Osteocyte (in vitro differentiated cells): ENCODE results near the gene VPS37C. TPM values are rescaled to one million over a fixed set of nuclear protein-coding genes. Genes with fewer than 3 reads are reported as not detected.

Experiments used
- DNase-seq: peaks from one replicate; pipeline ENCODE4 v3.0.0; 2021; ENCODE audit warnings: mixed read lengths; ENCODE audit not compliant: unreplicated experiment; ENCODE audit errors: extremely low spot score
- H3K27ac Mint-ChIP-seq: one replicate; pipeline ENCODE4 v1.8.0; 2021; ENCODE audit warnings: mild to moderate bottlenecking, mixed read lengths; ENCODE audit not compliant: unreplicated experiment
- H3K27me3 Mint-ChIP-seq: one replicate; pipeline ENCODE4 v1.8.0; 2021; ENCODE audit warnings: mixed read lengths; ENCODE audit not compliant: unreplicated experiment
- H3K36me3 Mint-ChIP-seq: one replicate; pipeline ENCODE4 v1.8.0; 2021; ENCODE audit warnings: mixed read lengths; ENCODE audit not compliant: unreplicated experiment
- H3K4me1 Mint-ChIP-seq: one replicate; pipeline ENCODE4 v1.8.0; 2021; ENCODE audit warnings: mixed read lengths; ENCODE audit not compliant: unreplicated experiment
- H3K4me3 Mint-ChIP-seq: one replicate; pipeline ENCODE4 v1.8.0; 2021; ENCODE audit warnings: mild to moderate bottlenecking, moderate library complexity, mixed read lengths; ENCODE audit not compliant: unreplicated experiment
- H3K9me3 Mint-ChIP-seq: one replicate; pipeline ENCODE4 v1.8.0; 2021; ENCODE audit warnings: mixed read lengths; ENCODE audit not compliant: unreplicated experiment
- total RNA-seq: library from RNA; stranded (reverse); gene quantifications from 2 replicates; pipeline ENCODE4 v1.2.1, GENCODE V29; 2021
- TF ChIP-seq, protein P1 (sequence below): fragments of 200-600 bp; sonication (generic); IDR thresholded peaks from 2 replicates; pipeline ENCODE4 v1.5.0; 2021; ENCODE audit warnings: antibody characterized with exemption, mild to moderate bottlenecking, moderate library complexity

VPS37C gene
- total RNA-seq, 1 donor from 2014 or later, result 21.2 TPM

DNA sequence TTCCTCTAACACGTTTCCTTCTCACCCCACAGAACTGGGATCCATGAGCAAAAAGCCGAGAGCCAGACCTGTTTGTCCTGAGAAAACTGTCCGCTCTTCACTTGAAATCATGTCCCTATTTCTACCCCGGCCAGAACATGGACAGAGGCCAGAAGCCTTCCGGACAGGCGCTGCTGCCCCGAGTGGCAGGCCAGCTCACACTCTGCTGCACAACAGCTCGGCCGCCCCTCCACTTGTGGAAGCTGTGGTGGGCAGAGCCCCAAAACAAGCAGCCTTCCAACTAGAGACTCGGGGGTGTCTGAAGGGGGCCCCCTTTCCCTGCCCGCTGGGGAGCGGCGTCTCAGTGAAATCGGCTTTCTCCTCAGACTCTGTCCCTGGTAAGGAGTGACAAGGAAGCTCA lies 35.0 kb downstream of the VPS37C start:
- no peak for DNase-seq
- Mint-ChIP-seq H3K4me3 (no peak overlapping the region), H3K4me1 (peaks cover 8% of the 10 kb centered on the region), H3K27ac (no peak overlapping the region), H3K27me3 (no peaks in the 10 kb centered on the region), H3K36me3 (no peaks in the 10 kb centered on the region), H3K9me3 (no peaks in the 10 kb centered on the region)
- TF ChIP-seq, protein P1, sequence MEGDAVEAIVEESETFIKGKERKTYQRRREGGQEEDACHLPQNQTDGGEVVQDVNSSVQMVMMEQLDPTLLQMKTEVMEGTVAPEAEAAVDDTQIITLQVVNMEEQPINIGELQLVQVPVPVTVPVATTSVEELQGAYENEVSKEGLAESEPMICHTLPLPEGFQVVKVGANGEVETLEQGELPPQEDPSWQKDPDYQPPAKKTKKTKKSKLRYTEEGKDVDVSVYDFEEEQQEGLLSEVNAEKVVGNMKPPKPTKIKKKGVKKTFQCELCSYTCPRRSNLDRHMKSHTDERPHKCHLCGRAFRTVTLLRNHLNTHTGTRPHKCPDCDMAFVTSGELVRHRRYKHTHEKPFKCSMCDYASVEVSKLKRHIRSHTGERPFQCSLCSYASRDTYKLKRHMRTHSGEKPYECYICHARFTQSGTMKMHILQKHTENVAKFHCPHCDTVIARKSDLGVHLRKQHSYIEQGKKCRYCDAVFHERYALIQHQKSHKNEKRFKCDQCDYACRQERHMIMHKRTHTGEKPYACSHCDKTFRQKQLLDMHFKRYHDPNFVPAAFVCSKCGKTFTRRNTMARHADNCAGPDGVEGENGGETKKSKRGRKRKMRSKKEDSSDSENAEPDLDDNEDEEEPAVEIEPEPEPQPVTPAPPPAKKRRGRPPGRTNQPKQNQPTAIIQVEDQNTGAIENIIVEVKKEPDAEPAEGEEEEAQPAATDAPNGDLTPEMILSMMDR, result no peak

- Mint-ChIP-seq H3K36me3 (no peaks in the 10 kb centered on the region), H3K4me3 (no peak overlapping the region)
- DNase-seq, result no peak
Observed at GRCh38 chr11:61125310-61125684, 35.9 kb downstream of the VPS37C start.

DNA sequence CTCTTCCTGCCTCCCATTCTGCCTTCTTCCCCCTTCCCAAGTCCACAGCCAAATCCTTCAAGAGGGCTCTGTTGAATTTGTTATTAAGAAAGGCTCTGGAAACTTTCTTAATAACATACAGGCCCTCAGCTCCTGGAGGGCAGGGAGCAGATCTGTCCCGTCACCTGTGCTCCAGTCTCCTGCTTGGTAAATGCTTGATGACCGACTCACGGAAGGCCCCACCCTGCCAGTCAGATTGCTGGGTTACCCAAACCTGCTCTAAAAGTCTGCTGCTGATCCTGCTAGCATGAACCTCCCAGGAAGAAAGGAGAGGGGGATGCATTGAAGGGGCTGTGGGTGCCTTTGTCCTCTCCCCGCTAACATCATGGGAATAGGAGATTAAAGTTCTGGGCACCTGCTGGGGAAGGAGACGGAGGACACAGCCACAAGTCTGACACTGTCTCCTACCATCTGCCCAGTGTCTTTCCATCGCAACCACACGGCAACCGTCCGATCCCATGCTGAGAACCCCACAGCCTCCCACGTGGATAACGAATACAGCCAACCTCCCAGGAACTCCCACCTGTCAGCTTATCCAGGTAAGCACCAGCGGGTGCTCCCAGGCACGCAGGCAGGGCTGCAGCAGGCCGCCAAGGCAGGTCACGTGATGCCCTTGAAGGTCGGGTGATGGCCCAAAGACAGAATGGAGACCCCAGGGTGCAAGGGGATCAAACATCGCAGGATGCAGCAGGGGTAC lies 36.5 kb downstream of the VPS37C start:
- no peak for DNase-seq
- Mint-ChIP-seq H3K27me3 (peaks cover under 1% of the 10 kb centered on the region), H3K27ac (no peak overlapping the region), H3K36me3 (no peaks in the 10 kb centered on the region), H3K4me1 (peaks cover 2% of the 10 kb centered on the region), H3K4me3 (no peak overlapping the region), H3K9me3 (no peaks in the 10 kb centered on the region)
- TF ChIP-seq, protein P1, result no peak

More at GRCh38 chr11:61125310-61125684, 35.9 kb downstream of the VPS37C start:
- Mint-ChIP-seq H3K9me3 (no peaks in the 10 kb centered on the region), H3K27ac (no peak overlapping the region), H3K4me1 (peaks cover 8% of the 10 kb centered on the region), H3K27me3 (no peaks in the 10 kb centered on the region)
- TF ChIP-seq, protein P1, result no peak

DNA sequence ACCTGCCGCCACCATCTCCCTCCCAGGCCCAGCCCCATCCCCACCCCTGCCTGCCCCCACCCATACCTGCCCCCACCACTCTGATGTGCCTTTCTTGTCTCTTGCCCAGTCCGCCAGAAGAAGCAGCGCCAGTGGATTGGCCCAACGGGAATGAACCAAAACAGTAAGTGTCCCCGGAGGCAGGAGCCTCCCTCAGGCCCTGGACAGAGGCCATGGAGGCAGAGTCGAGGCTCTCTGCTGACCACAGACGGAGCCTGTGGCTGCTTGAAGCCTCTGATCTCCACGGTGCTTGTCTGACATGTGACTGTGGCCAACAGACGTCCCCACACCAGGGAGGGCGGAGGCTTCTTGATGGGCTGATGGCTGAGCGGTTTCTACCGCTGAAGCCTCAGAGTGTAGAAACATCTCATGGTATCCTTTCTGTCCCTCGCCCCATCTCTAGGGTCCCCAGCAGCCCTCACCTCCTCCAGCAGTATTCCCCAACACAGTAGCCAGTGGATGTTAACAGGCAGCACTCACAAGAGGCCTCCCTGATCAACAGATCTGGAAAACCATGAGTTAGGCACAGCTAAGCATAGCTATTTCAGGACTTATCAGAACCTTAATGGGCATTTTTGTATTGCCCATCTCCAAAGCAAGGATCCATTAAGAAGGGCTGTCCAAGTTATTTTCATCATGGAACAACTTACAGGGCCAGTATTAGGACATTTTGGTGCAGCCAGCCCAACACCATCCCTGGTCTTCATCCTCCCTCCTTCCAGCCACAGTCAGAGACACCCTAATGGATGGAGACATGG lies 37.3 kb downstream of the VPS37C start:
- Mint-ChIP-seq H3K27me3 (peaks cover 2% of the 10 kb centered on the region), H3K4me1 (no peaks in the 10 kb centered on the region), H3K4me3 (no peak overlapping the region), H3K9me3 (no peaks in the 10 kb centered on the region), H3K27ac (no peak overlapping the region), H3K36me3 (no peaks in the 10 kb centered on the region)
- TF ChIP-seq, protein P1, result no peak
- DNase-seq, result no peak

DNA sequence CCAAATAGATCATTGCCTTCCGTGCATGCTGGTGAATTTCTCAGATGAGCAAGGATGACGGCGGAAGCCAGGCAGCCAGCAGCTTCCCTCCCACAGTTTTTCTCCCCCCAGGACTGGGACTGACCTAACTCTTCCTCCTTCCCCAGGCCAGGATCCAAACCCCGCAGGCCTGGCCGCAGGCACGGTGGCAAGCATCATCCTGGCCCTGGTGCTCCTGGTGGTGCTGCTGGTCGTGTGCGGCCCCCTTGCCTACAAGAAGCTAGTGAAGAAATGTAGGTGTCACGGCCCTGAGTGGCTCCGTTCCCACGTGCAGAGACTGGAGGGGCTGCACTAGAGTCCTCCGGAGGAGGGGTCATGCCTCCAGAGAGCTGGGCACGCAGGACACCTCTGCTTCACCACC lies 38.5 kb downstream of the VPS37C start:
- TF ChIP-seq, protein P1, result no peak
- Mint-ChIP-seq H3K4me1 (no peaks in the 10 kb centered on the region), H3K27me3 (peaks cover 5% of the 10 kb centered on the region), H3K36me3 (no peaks in the 10 kb centered on the region), H3K4me3 (no peak overlapping the region), H3K27ac (no peak overlapping the region), H3K9me3 (no peaks in the 10 kb centered on the region)
- no peak for DNase-seq
